GM19025 (cell line): ENCODE results near the gene PRMT1.

Experiments
- ATAC-seq: cut with Tn5 transposase; IDR thresholded peaks from one replicate; pipeline ENCODE4 v1.9.1; 2021; ENCODE audit warnings: mild to moderate bottlenecking, low read depth, moderate library complexity; ENCODE audit not compliant: unreplicated experiment

The PRMT1 gene

GRCh38 chr19:49687150-49687549 lies 10.1 kb downstream of the PRMT1 start:
- ATAC-seq, result no peak

GRCh38 chr19:49687566-49688316 lies 10.7 kb downstream of the PRMT1 start:
- no peak for ATAC-seq

GRCh38 chr19:49688531-49689132 lies 11.6 kb downstream of the PRMT1 start:
- no peak for ATAC-seq

- ATAC-seq, result no peak
Measured at GRCh38 chr19:49689133-49690078, 12.3 kb downstream of the PRMT1 start, which contains the start of gene ADM5. Gene ADM5, plus strand, starts transcription at chr19:49689594. Its CDS starts 244 bp downstream, at chr19:49689838.

GRCh38 chr19:49690079-49690655 lies 13.1 kb downstream of the PRMT1 start:
- no peak for ATAC-seq

GRCh38 chr19:49690656-49691242 lies 13.7 kb downstream of the PRMT1 start, which contains the start of gene CPT1C:
Gene CPT1C, plus strand, starts transcription at chr19:49691116. Its CDS starts 1,137 bp downstream, at chr19:49692253.
- no peak for ATAC-seq

- ATAC-seq, result no peak
Measured at GRCh38 chr19:49691243-49692146, 14.4 kb downstream of the PRMT1 start.

- no peak for ATAC-seq
Measured at GRCh38 chr19:49692147-49692506, 15.1 kb downstream of the PRMT1 start.

- ATAC-seq, result no peak
Measured at GRCh38 chr19:49696115-49696514, 19.0 kb downstream of the PRMT1 start.

GRCh38 chr19:49696865-49697264 lies 19.8 kb downstream of the PRMT1 start:
- no peak for ATAC-seq

- no peak for ATAC-seq
Measured at GRCh38 chr19:49699364-49699763, 22.3 kb downstream of the PRMT1 start.

GRCh38 chr19:49700563-49700962 lies 23.5 kb downstream of the PRMT1 start:
- ATAC-seq, result no peak

GRCh38 chr19:49701271-49701786 lies 24.3 kb downstream of the PRMT1 start:
- no peak for ATAC-seq

GRCh38 chr19:49704888-49705642 lies 28.0 kb downstream of the PRMT1 start:
- ATAC-seq, result no peak

GRCh38 chr19:49705919-49706318 lies 28.8 kb downstream of the PRMT1 start:
- no peak for ATAC-seq

- no peak for ATAC-seq
Measured at GRCh38 chr19:49710372-49710951, 33.4 kb downstream of the PRMT1 start.

- ATAC-seq, result no peak
Measured at GRCh38 chr19:49712397-49712859, 35.4 kb downstream of the PRMT1 start.
